Astrocyte of the spinal cord (primary cell): ENCODE measurements around the gene RIMBP2.

Source experiments
- DNase-seq: peaks from one replicate; pipeline ENCODE4 v3.0.0; 2011; ENCODE audit warnings: low read depth, low spot score
- H3K4me3 ChIP-seq: 2 replicates; pipeline ENCODE4 v1.5.1; 2011; ENCODE audit warnings: low read depth, mild to moderate bottlenecking, low read length, moderate library complexity
- in situ Hi-C: cut with HindIII; loops from 2 replicates; pipeline ENCODE4 v1.10.0; 2017; ENCODE audit warnings: low sequenced_read_pairs
- TF ChIP-seq, protein P1 (sequence below): IDR thresholded peaks from 2 replicates; pipeline ENCODE4 v1.5.1; 2012; ENCODE audit warnings: low read depth, mild to moderate bottlenecking, low read length, inconsistent platforms

Gene RIMBP2

GRCh38 chr12:130566446-130567155, 149.5 kb downstream of the RIMBP2 start:
- in situ Hi-C loops, result no loop called here
- no peak for DNase-seq
- TF ChIP-seq, protein P1, sequence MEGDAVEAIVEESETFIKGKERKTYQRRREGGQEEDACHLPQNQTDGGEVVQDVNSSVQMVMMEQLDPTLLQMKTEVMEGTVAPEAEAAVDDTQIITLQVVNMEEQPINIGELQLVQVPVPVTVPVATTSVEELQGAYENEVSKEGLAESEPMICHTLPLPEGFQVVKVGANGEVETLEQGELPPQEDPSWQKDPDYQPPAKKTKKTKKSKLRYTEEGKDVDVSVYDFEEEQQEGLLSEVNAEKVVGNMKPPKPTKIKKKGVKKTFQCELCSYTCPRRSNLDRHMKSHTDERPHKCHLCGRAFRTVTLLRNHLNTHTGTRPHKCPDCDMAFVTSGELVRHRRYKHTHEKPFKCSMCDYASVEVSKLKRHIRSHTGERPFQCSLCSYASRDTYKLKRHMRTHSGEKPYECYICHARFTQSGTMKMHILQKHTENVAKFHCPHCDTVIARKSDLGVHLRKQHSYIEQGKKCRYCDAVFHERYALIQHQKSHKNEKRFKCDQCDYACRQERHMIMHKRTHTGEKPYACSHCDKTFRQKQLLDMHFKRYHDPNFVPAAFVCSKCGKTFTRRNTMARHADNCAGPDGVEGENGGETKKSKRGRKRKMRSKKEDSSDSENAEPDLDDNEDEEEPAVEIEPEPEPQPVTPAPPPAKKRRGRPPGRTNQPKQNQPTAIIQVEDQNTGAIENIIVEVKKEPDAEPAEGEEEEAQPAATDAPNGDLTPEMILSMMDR, result no peak
- H3K4me3 ChIP-seq, result no peak overlapping the region

GRCh38 chr12:130565189-130565588, 150.9 kb downstream of the RIMBP2 start:
- H3K4me3 ChIP-seq, result no peak overlapping the region
- no peak for DNase-seq
- TF ChIP-seq, protein P1, result no peak
- in situ Hi-C loops, result no loop called here

DNA sequence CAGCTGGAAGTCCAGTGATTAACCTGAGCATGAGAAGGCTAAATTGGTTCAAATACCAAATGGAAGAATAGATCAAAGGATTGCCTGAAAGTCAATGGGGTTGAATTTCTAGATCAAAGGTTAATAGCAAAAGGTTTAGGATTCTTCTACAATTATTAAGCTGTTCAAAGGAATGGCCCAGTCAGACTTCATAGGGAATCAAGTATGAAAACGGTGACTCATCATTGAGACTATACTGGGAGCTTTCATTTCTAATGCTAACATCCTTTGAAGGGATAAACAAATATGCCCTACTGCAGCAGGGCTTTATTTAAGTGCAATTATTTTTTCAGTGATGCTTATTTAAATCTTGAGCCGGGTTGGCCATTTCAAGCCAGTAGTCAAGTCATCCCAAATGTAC, 152.8 kb downstream of the RIMBP2 start:
- in situ Hi-C loops, result no loop called here
- DNase-seq, result no peak
- H3K4me3 ChIP-seq, result no peak overlapping the region
- TF ChIP-seq, protein P1, result no peak

GRCh38 chr12:130562716-130563115, 153.4 kb downstream of the RIMBP2 start:
- TF ChIP-seq, protein P1, result no peak
- in situ Hi-C loops, result no loop called here
- DNase-seq, result no peak
- H3K4me3 ChIP-seq, result no peak overlapping the region

GRCh38 chr12:130560321-130560720, 155.8 kb downstream of the RIMBP2 start:
- TF ChIP-seq, protein P1, result no peak
- no peak for DNase-seq
- H3K4me3 ChIP-seq, result no peak overlapping the region
- in situ Hi-C loops, result no loop called here

- H3K4me3 ChIP-seq, result no peak overlapping the region
- TF ChIP-seq, protein P1, result no peak
- in situ Hi-C loops, result no loop called here
- DNase-seq, result no peak
Observed at GRCh38 chr12:130559806-130560205, 156.3 kb downstream of the RIMBP2 start.
